ENCODE data around the gene CBX7. TPM values are rescaled to one million over a fixed set of nuclear protein-coding genes. Genes with fewer than 3 reads are reported as not detected.

CBX7 gene
- total RNA-seq, 4 donors from 2014 or later, result 38.1 to 126 (median 56.3) TPM

- Histone ChIP-seq H3K4me1 (peaks cover 9% of the 10 kb centered on the region), H3K27me3 (no peaks in the 10 kb centered on the region), H3K9me3 (no peaks in the 10 kb centered on the region), H3K27ac (no peak overlapping the region), H3K36me3 (peaks cover 43% of the 10 kb centered on the region), H3K4me3 (no peak overlapping the region)
- TF ChIP-seq EP300 (IDR thresholded peaks at IDR 0.05), result no peak
- TF ChIP-seq POLR2AphosphoS5 (IDR thresholded peaks at IDR 0.05), result no peak
- TF ChIP-seq CTCF (IDR thresholded peaks at IDR 0.05), result no peak
- no peak for TF ChIP-seq POLR2A (IDR thresholded peaks at IDR 0.05)
- DNase-seq (ENCODE audit: low spot score in 2 of 2), result no peak
- WGBS, result 74% methylated on average over 17 of the region's 24 CpGs
These were observed 21.3 kb downstream of the CBX7 start for GRCh38 chr22:39130892-39131855.

GRCh38 chr22:39130152-39130704, 22.3 kb downstream of the CBX7 start:
- H3K27ac ChIP-seq, result no peak overlapping the region
- TF ChIP-seq EP300 (IDR thresholded peaks at IDR 0.05), result no peak
- no peak for TF ChIP-seq CTCF (IDR thresholded peaks at IDR 0.05)
- no peak for TF ChIP-seq POLR2A (IDR thresholded peaks at IDR 0.05)
- no peak for TF ChIP-seq POLR2AphosphoS5 (IDR thresholded peaks at IDR 0.05)
- WGBS, result 95% methylated on average over 8 of the region's 8 CpGs

GRCh38 chr22:39129746-39130145, 22.7 kb downstream of the CBX7 start:
- Histone ChIP-seq H3K27ac (no peak overlapping the region), H3K36me3 (peaks cover 42% of the 10 kb centered on the region), H3K4me1 (peaks cover 8% of the 10 kb centered on the region), H3K4me3 (no peak overlapping the region), H3K27me3 (no peaks in the 10 kb centered on the region), H3K9me3 (no peaks in the 10 kb centered on the region)
- TF ChIP-seq CTCF (IDR thresholded peaks at IDR 0.05), result no peak
- no peak for TF ChIP-seq EP300 (IDR thresholded peaks at IDR 0.05)
- no peak for TF ChIP-seq POLR2AphosphoS5 (IDR thresholded peaks at IDR 0.05)
- TF ChIP-seq POLR2A (IDR thresholded peaks at IDR 0.05), result no peak
- WGBS, result 88% methylated on average over 9 of the region's 9 CpGs
- DNase-seq (ENCODE audit: low spot score in 2 of 2), result no peak

More at GRCh38 chr22:39130152-39130704, 22.3 kb downstream of the CBX7 start:
- Histone ChIP-seq H3K4me3 (no peak overlapping the region), H3K4me1 (peaks cover 9% of the 10 kb centered on the region), H3K27me3 (no peaks in the 10 kb centered on the region), H3K36me3 (peaks cover 43% of the 10 kb centered on the region), H3K9me3 (no peaks in the 10 kb centered on the region)
- DNase-seq (ENCODE audit: low spot score in 2 of 2), result no peak

GRCh38 chr22:39129081-39129480, 23.4 kb downstream of the CBX7 start:
- H3K27me3 ChIP-seq, result no peaks in the 10 kb centered on the region
- no peak overlapping the region for H3K4me3 ChIP-seq
- H3K36me3 ChIP-seq, result peaks cover 36% of the 10 kb centered on the region
- H3K9me3 ChIP-seq, result no peaks in the 10 kb centered on the region
- no peak for DNase-seq (ENCODE audit: low spot score in 2 of 2)
- H3K27ac ChIP-seq, result no peak overlapping the region
- TF ChIP-seq CTCF (IDR thresholded peaks at IDR 0.05) (no peak), POLR2AphosphoS5 (IDR thresholded peaks at IDR 0.05) (no peak), POLR2A (IDR thresholded peaks at IDR 0.05) (no peak), EP300 (IDR thresholded peaks at IDR 0.05) (no peak)
- WGBS, result 91% methylated on average over 4 of the region's 4 CpGs
- H3K4me1 ChIP-seq, result peaks cover 5% of the 10 kb centered on the region

- DNase-seq (ENCODE audit: low spot score in 2 of 2), result no peak
- H3K27me3 ChIP-seq, result no peaks in the 10 kb centered on the region
- 95% methylated on average over 6 of the region's 6 CpGs for WGBS
- TF ChIP-seq CTCF (IDR thresholded peaks at IDR 0.05) (no peak), EP300 (IDR thresholded peaks at IDR 0.05) (no peak), POLR2AphosphoS5 (IDR thresholded peaks at IDR 0.05) (no peak), POLR2A (IDR thresholded peaks at IDR 0.05) (no peak)
- H3K4me1 ChIP-seq, result peaks cover 5% of the 10 kb centered on the region
- no peak overlapping the region for H3K4me3 ChIP-seq
- H3K36me3 ChIP-seq, result peaks cover 30% of the 10 kb centered on the region
- no peaks in the 10 kb centered on the region for H3K9me3 ChIP-seq
- H3K27ac ChIP-seq, result no peak overlapping the region
These were observed 24.0 kb downstream of the CBX7 start for GRCh38 chr22:39128508-39128907.

All from suprapubic skin (tissue), 4 donors.